K562 (cell line): ENCODE data around the gene NUP133. TPM values are rescaled to one million over a fixed set of nuclear protein-coding genes. Genes with fewer than 3 reads are reported as not detected.
A peak's percentile ranks its signal among the peaks of the same experiment; 100 is the strongest.

Experiments
- POLR2H ChIP-seq: IDR thresholded peaks from 2 replicates; pipeline ENCODE4 v1.6.1; 2016; ENCODE audit warnings: missing genetic modification characterization, low read depth, mild to moderate bottlenecking, control low read depth, missing compliant biosample characterization, moderate library complexity
- ZSCAN29 ChIP-seq: fragments of 450-650 bp; IDR thresholded peaks from 2 replicates; pipeline ENCODE4 v1.6.1; 2017
- polyA plus RNA-seq, 8 experiments: library from polyadenylated mRNA; depleted of rRNA in 4 of 8; stranded (reverse) in 5 of 8; unstranded in 3 of 8; fragments of >200 nt; fragmentation: Nextera tagmentation in 2 of 8; fragmentation: Illumina TruSeq in 1 of 8; extraction: Ambion mirVana in 2 of 8; extraction: Trizol in 1 of 8; gene quantifications; 2 replicates each; pipeline versions ENCODE4 v1.2.1 to v1.2.3, GENCODE V29; 2011 to 2014; ENCODE audit warnings: inconsistent platforms in 1 of 8, missing spikeins in 1 of 8
- total RNA-seq, 7 experiments: library from RNA; depleted of rRNA in 6 of 7; stranded (reverse); fragments of >200 nt in 6 of 7; fragmentation: Illumina TruSeq in 2 of 7; extraction: Trizol in 2 of 7; gene quantifications; 2 replicates each; pipeline versions ENCODE4 v1.2.1 to v1.2.3, GENCODE V29; 2011 to 2021; ENCODE audit warnings: low replicate concordance in 1 of 7
- TF ChIP-seq, protein P1 (sequence below), 2 experiments: fragments of 250-450 bp in 1 of 2; fragments of 450-650 bp in 1 of 2; sonication (Bioruptor Pico) in 1 of 2; IDR thresholded peaks; 2 replicates each; pipeline versions ENCODE4 v1.6.1 to v1.8.0; 2016 to 2021; ENCODE audit warnings: mild to moderate bottlenecking in 2 of 2, moderate library complexity in 2 of 2, missing compliant biosample characterization in 1 of 2, missing genetic modification characterization in 1 of 2
- TF ChIP-seq, protein P2 (sequence below), 3 experiments: IDR thresholded peaks in 2 of 3; conservative IDR thresholded peaks in 1 of 3; 2 replicates each; pipeline ENCODE4 v1.5.1; 2011 to 2012; ENCODE audit warnings: low read length in 3 of 3, mild to moderate bottlenecking in 3 of 3, control low read depth in 2 of 3, improper control_type of control experiment in 1 of 3, inconsistent platforms in 1 of 3, low read depth in 1 of 3, mixed read lengths in 1 of 3, moderate library complexity in 1 of 3; ENCODE audit not compliant: insufficient read depth in 2 of 3
- TF ChIP-seq, protein P3 (sequence below): fragments of 450-650 bp; formaldehyde crosslinking; IDR thresholded peaks from 2 replicates; pipeline ENCODE4 v1.4.0; 2020; ENCODE audit warnings: mild to moderate bottlenecking, moderate library complexity

Gene NUP133
- total and polyA plus RNA-seq, 9 of the 15 experiments (the other 6 are each of a cell fraction or from before 2014, with no cell fraction given), result 21.7 to 85.1 (median 61.3) TPM

DNA sequence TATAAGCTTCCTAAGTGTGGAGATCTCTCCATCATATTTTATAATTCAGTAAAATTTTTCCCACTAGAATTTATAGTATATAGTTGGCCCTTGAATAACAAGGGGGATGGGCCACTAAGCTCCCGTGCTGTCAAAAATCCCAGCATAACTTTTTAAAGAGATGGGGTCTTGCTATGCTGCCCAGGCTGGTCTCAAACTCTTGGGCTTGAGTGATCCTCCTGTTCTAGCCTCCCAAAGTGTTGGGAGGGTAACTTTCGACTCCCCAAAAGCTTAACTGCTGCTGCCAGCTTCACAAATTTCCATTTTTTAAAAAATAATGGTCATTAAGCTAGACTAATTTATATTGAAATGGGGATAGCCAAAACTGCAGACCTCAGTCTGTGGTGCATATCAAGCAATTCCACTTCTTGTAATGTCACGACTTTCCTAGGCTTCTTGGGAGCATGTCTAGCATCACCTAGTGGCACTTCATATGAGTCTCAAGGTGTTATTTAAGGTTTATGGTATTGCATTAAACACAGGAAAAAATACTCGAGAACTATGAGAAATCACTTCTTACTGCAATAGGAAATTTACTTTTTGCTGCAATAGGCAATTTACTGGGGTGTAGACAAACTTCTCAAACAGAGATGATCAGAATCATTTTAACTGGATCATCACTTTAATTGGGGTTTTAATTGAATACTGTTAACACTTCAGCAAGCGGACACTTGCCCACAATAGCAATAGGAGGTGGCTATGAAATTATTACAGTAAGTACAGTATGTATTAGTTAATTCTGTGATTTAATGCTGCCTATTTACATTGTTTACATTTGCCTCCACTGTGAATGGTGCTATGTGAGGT, 55.0 kb downstream of the NUP133 start (continued):
- TF ChIP-seq, protein P1, sequence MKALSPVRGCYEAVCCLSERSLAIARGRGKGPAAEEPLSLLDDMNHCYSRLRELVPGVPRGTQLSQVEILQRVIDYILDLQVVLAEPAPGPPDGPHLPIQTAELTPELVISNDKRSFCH (CRISPR knock-in tag; IDR thresholded peaks at IDR 0.05), result no peak
- TF ChIP-seq, protein P1 (tag; IDR thresholded peaks at IDR 0.05), result no peak
- TF ChIP-seq, protein P2, sequence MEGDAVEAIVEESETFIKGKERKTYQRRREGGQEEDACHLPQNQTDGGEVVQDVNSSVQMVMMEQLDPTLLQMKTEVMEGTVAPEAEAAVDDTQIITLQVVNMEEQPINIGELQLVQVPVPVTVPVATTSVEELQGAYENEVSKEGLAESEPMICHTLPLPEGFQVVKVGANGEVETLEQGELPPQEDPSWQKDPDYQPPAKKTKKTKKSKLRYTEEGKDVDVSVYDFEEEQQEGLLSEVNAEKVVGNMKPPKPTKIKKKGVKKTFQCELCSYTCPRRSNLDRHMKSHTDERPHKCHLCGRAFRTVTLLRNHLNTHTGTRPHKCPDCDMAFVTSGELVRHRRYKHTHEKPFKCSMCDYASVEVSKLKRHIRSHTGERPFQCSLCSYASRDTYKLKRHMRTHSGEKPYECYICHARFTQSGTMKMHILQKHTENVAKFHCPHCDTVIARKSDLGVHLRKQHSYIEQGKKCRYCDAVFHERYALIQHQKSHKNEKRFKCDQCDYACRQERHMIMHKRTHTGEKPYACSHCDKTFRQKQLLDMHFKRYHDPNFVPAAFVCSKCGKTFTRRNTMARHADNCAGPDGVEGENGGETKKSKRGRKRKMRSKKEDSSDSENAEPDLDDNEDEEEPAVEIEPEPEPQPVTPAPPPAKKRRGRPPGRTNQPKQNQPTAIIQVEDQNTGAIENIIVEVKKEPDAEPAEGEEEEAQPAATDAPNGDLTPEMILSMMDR (IDR thresholded peaks at IDR 0.05 in 2 of 3, conservative IDR thresholded peaks at IDR 0.05 in 1 of 3; ENCODE audit: insufficient read depth in 2 of 3, low read depth in 1 of 3, low read length in 3 of 3), result peak; percentile 38 to 70 (median 58); a peak in 5 of 6 replicates
- TF ChIP-seq, protein P3, sequence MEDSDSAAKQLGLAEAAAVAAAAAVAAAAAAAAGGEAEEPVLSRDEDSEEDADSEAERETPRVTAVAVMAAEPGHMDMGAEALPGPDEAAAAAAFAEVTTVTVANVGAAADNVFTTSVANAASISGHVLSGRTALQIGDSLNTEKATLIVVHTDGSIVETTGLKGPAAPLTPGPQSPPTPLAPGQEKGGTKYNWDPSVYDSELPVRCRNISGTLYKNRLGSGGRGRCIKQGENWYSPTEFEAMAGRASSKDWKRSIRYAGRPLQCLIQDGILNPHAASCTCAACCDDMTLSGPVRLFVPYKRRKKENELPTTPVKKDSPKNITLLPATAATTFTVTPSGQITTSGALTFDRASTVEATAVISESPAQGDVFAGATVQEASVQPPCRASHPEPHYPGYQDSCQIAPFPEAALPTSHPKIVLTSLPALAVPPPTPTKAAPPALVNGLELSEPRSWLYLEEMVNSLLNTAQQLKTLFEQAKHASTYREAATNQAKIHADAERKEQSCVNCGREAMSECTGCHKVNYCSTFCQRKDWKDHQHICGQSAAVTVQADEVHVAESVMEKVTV (CRISPR knock-in tag), result peak; percentile 20; the same call in 1 of the 2 replicates
- TF ChIP-seq POLR2H (tag) (0 out of 2 replicates have a peak, but pooled peaks have one; percentile 24), ZSCAN29 (no peak)
